Measurements from ENCODE around the gene DDX39A.
"Not testable (repeated sequence)": the region's sequence is repeated elsewhere in the genome, so short reads cannot be mapped to it uniquely, and the experiment has no call there.

Gene DDX39A

GRCh38 chr19:14419106-14419813 is at the start of gene DDX39A:
DDX39A (minus strand) TSS chr19:14419341; CDS start chr19:14413220, 6,121 bp downstream.
- DNase-seq (ENCODE audit: low read depth), result peak; percentile 91

- DNase-seq (ENCODE audit: low read depth), result no peak
These were observed 48.7 kb upstream of the DDX39A start for GRCh38 chr19:14467816-14468215.

- no peak for DNase-seq (ENCODE audit: low read depth)
These were observed 48.2 kb upstream of the DDX39A start for GRCh38 chr19:14467391-14467790.

GRCh38 chr19:14463747-14464146 is 44.6 kb upstream of the DDX39A start:
- no peak for DNase-seq (ENCODE audit: low read depth)

GRCh38 chr19:14462401-14462800 is 43.3 kb upstream of the DDX39A start:
- DNase-seq (ENCODE audit: low read depth), result not testable (repeated sequence)

GRCh38 chr19:14460935-14461334 is 41.8 kb upstream of the DDX39A start:
- DNase-seq (ENCODE audit: low read depth), result no peak

- no peak for DNase-seq (ENCODE audit: low read depth)
These were observed 40.6 kb upstream of the DDX39A start for GRCh38 chr19:14459703-14460102.

GRCh38 chr19:14452303-14452702 is 33.2 kb upstream of the DDX39A start:
- not testable (repeated sequence) for DNase-seq (ENCODE audit: low read depth)

GRCh38 chr19:14450876-14451275 is 31.7 kb upstream of the DDX39A start:
- no peak for DNase-seq (ENCODE audit: low read depth)

- DNase-seq (ENCODE audit: low read depth), result peak; percentile 33
These were observed 31.2 kb upstream of the DDX39A start for GRCh38 chr19:14450168-14450874.

- DNase-seq (ENCODE audit: low read depth), result no peak
These were observed 30.2 kb upstream of the DDX39A start for GRCh38 chr19:14449321-14449720.

GRCh38 chr19:14446336-14447036 is 27.3 kb upstream of the DDX39A start:
- DNase-seq (ENCODE audit: low read depth), result no peak

GRCh38 chr19:14443632-14444216 is 24.6 kb upstream of the DDX39A start:
- DNase-seq (ENCODE audit: low read depth), result no peak

- no peak for DNase-seq (ENCODE audit: low read depth)
These were observed 23.9 kb upstream of the DDX39A start for GRCh38 chr19:14442891-14443631.

- no peak for DNase-seq (ENCODE audit: low read depth)
These were observed 22.1 kb upstream of the DDX39A start for GRCh38 chr19:14441041-14441938.

GRCh38 chr19:14440049-14440448 is 20.9 kb upstream of the DDX39A start:
- peak; percentile 66 for DNase-seq (ENCODE audit: low read depth)

- DNase-seq (ENCODE audit: low read depth), result no peak
These were observed 19.9 kb upstream of the DDX39A start for GRCh38 chr19:14439014-14439413.

- DNase-seq (ENCODE audit: low read depth), result no peak
These were observed 18.5 kb upstream of the DDX39A start for GRCh38 chr19:14437578-14438140.

- DNase-seq (ENCODE audit: low read depth), result no peak
These were observed 16.3 kb upstream of the DDX39A start for GRCh38 chr19:14435320-14436050.

All from activated T-cell treated with anti-CD3 and anti-CD28 coated beads for 1 hour (primary cell).